HFF-Myc (cell line): ENCODE data around the gene CARD16.
A peak's percentile ranks its signal among the peaks of the same experiment; 100 is the strongest.

Experiments used
- DNase-seq: peaks from one replicate; pipeline ENCODE4 v3.0.0-alpha.2; 2011; ENCODE audit warnings: low read depth; ENCODE audit errors: extremely low read depth
- H3K4me3 ChIP-seq: replicated peaks from 2 replicates; pipeline ENCODE4 v1.5.1; 2011; ENCODE audit warnings: low read depth, mild to moderate bottlenecking, control low read depth, low read length
- CTCF ChIP-seq: IDR thresholded peaks from 2 replicates; pipeline ENCODE4 v1.5.1; 2012; ENCODE audit warnings: mild to moderate bottlenecking, low read depth, low read length, control low read depth; ENCODE audit errors: missing control alignments

Gene CARD16

GRCh38 chr11:105003151-105003550 lies 42.0 kb downstream of the CARD16 start:
- H3K4me3 ChIP-seq = no peak overlapping the region
- no peak for TF ChIP-seq CTCF
- DNase-seq = no peak

DNA sequence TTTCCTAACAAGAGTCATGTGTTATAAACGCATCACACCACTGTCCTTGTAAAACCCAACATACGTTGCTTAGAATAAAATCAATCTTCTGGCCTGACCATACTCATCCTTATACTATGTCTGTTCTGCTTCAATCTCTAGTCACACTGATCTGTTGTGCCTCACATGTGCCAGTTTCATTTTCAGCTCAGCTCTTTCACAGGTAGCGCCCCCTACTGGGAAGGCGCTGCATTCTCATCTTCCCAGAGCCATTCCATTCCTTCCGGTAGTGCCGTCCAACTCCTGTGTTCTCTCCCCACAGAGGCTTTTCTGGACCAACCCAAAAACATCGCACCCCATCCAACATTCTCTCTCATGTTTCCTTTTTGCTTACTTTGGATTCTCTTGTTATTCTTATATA lies 44.3 kb downstream of the CARD16 start:
- peak; percentile 63 for TF ChIP-seq CTCF
- no peak overlapping the region for H3K4me3 ChIP-seq
- no peak for DNase-seq

DNA sequence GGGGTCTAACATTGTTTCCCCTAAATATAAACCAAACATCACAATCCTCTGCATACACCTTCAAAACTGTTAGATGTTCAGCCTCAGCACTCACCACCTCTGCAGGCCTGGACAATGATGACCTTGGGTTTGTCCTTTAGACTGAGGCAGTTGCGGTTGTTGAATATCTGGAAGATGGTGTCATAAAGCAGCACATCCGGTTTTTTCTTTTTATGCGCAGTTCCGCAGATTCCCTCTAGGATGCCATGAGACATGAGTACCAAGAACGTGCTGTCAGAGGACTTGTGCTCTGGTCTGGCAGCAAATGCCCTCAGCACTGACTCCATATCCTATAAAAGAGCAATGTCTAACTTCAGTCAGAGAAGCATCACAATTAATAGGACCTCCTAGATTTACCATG lies 45.0 kb downstream of the CARD16 start:
- TF ChIP-seq CTCF = peak; percentile 27
- peak; percentile 33 for DNase-seq
- no peak overlapping the region for H3K4me3 ChIP-seq

DNA sequence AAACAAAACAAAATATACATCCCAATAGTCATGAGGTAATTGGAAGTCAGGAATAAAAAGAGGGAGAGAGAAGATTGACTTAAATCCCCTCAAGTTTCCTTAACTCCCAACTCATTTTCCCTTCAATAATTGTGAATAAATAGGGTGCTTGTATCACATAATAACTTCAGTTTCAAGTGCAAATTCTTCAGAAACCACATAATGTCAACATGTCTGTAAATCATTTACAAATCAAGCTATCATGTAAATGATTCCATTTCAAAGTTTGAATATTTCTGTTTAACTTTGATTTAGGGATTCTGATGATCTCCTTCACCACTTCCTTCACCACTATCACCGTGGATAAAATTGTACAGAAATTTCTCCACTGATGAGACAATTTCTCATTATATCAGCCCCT lies 45.4 kb downstream of the CARD16 start:
- no peak overlapping the region for H3K4me3 ChIP-seq
- DNase-seq = no peak
- TF ChIP-seq CTCF = no peak

DNA sequence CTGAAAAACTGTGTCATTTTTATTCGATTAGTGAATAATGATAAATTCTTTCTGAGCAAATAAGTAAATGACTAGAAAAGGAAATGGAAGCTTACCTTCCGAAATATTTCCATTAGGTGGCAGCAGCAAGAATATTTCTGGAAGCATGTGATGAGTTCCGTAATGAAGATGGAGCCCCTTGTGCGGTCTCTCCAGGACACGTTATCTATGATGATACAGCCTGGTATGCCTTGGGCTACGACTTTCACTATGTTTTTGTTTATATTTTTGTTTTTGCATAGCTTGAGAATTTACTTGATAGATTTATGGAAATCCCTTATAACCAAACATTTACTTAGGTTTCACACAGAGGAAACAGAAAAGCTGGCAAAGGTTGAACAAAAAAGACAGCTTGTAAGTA lies 47.8 kb downstream of the CARD16 start:
- no peak for TF ChIP-seq CTCF
- DNase-seq = no peak
- H3K4me3 ChIP-seq = no peak overlapping the region

DNA sequence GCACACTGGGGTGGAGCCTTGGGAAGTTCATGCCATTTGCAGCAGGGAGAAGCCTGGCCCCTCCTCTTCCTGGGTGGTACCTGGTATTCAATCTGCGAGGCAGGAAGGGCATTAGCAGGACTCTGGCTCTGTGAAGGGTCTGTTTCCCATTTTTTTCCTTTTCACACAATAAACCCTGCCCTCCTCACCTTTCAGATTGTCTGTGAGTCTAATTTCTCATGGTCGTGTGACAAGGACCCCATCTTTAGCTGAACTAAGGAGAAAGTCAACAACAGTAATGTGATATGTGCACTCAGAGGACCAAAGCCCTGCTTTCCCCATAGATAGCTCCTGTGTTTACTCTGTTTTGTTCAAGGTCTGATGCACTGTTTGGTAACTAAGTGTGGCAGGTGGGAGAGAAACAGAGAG lies 50.1 kb downstream of the CARD16 start:
- no peak for TF ChIP-seq CTCF
- H3K4me3 ChIP-seq = no peak overlapping the region
- no peak for DNase-seq

GRCh38 chr11:104992781-104993180 lies 52.4 kb downstream of the CARD16 start:
- no peak overlapping the region for H3K4me3 ChIP-seq
- no peak for DNase-seq
- no peak for TF ChIP-seq CTCF
